H9 (cell line): ENCODE data around the gene TEX26. TPM values are rescaled to one million over a fixed set of nuclear protein-coding genes. Genes with fewer than 3 reads are reported as not detected.

Experiments
- DNase-seq: peaks from one replicate; pipeline ENCODE4 v3.0.0-alpha.2; 2017
- H2AFZ ChIP-seq: one replicate; pipeline ENCODE4 v1.6.1; 2013; ENCODE audit warnings: mild to moderate bottlenecking, low read length, control low read depth, moderate library complexity
- H2AK5ac ChIP-seq: 2 replicates; pipeline ENCODE4 v1.6.1; 2013; ENCODE audit warnings: low read length, control low read depth, mixed read lengths; ENCODE audit not compliant: insufficient read length
- H2BK120ac ChIP-seq: one replicate; pipeline ENCODE4 v1.6.1; 2013; ENCODE audit warnings: low read depth, mild to moderate bottlenecking, low read length, control low read depth, inconsistent platforms; ENCODE audit not compliant: poor library complexity, severe bottlenecking
- H2BK12ac ChIP-seq: 2 replicates; pipeline ENCODE4 v1.6.1; 2013; ENCODE audit warnings: low read length, control low read depth, mixed read lengths, low read depth; ENCODE audit not compliant: insufficient read length
- H2BK15ac ChIP-seq: 2 replicates; pipeline ENCODE4 v1.6.1; 2013; ENCODE audit warnings: low read depth, low read length, control low read depth
- H2BK20ac ChIP-seq: one replicate; pipeline ENCODE4 v1.6.1; 2013; ENCODE audit warnings: low read depth, mild to moderate bottlenecking, low read length, control low read depth, inconsistent platforms; ENCODE audit not compliant: poor library complexity, severe bottlenecking
- H2BK5ac ChIP-seq: 2 replicates; pipeline ENCODE4 v1.6.1; 2013; ENCODE audit warnings: low read length, control low read depth, mixed read lengths; ENCODE audit not compliant: insufficient read length
- H3K14ac ChIP-seq: 2 replicates; pipeline ENCODE4 v1.6.1; 2013; ENCODE audit warnings: low read length, control low read depth; ENCODE audit not compliant: insufficient read depth
- H3K18ac ChIP-seq: 2 replicates; pipeline ENCODE4 v1.6.1; 2013; ENCODE audit warnings: low read depth, mild to moderate bottlenecking, mixed read lengths, low read length, control low read depth; ENCODE audit not compliant: insufficient read length
- H3K23ac ChIP-seq: 2 replicates; pipeline ENCODE4 v1.6.1; 2013; ENCODE audit warnings: low read length, control low read depth, mixed read lengths, low read depth; ENCODE audit not compliant: insufficient read length
- H3K23me2 ChIP-seq: 2 replicates; pipeline ENCODE4 v1.6.1; 2013; ENCODE audit warnings: low read depth, mild to moderate bottlenecking, mixed read lengths, low read length, control low read depth; ENCODE audit not compliant: insufficient read length, poor library complexity, severe bottlenecking
- H3K27ac ChIP-seq: 2 replicates; pipeline ENCODE4 v1.5.1; 2013; ENCODE audit warnings: low read length, control low read depth, mixed read lengths, low read depth; ENCODE audit not compliant: insufficient read length
- H3K27me3 ChIP-seq: 2 replicates; pipeline ENCODE4 v1.6.1; 2013; ENCODE audit warnings: low read length, control low read depth, inconsistent platforms; ENCODE audit not compliant: insufficient read depth
- H3K4ac ChIP-seq: 2 replicates; pipeline ENCODE4 v1.6.1; 2013; ENCODE audit warnings: low read depth, mild to moderate bottlenecking, control low read depth, inconsistent platforms, low read length, moderate library complexity
- H3K4me1 ChIP-seq: 2 replicates; pipeline ENCODE4 v1.6.1; 2013; ENCODE audit warnings: low read length, control low read depth, inconsistent platforms; ENCODE audit not compliant: insufficient read depth
- H3K4me2 ChIP-seq: 2 replicates; pipeline ENCODE4 v1.6.1; 2013; ENCODE audit warnings: low read length, control low read depth, mixed read lengths; ENCODE audit not compliant: insufficient read length, insufficient read depth
- H3K56ac ChIP-seq: 2 replicates; pipeline ENCODE4 v1.6.1; 2013; ENCODE audit warnings: low read depth, mild to moderate bottlenecking, mixed read lengths, low read length, control low read depth; ENCODE audit not compliant: insufficient read length
- H3K79me1 ChIP-seq: 2 replicates; pipeline ENCODE4 v1.6.1; 2013; ENCODE audit warnings: low read depth, mild to moderate bottlenecking, moderate library complexity, low read length, control low read depth, inconsistent platforms; ENCODE audit not compliant: insufficient read depth, poor library complexity, severe bottlenecking
- H3K79me2 ChIP-seq: 2 replicates; pipeline ENCODE4 v1.6.1; 2013; ENCODE audit warnings: low read length, control low read depth, inconsistent platforms; ENCODE audit not compliant: insufficient read depth
- H3K9ac ChIP-seq: 2 replicates; pipeline ENCODE4 v1.6.1; 2013; ENCODE audit warnings: low read length, control low read depth, mixed read lengths; ENCODE audit not compliant: insufficient read length; ENCODE audit errors: extremely low read depth
- H3K9me3 ChIP-seq: one replicate; pipeline ENCODE4 v1.6.1; 2013; ENCODE audit warnings: low read depth, low read length, inconsistent platforms; ENCODE audit not compliant: control insufficient read depth
- H3T11ph ChIP-seq: one replicate; pipeline ENCODE4 v1.6.1; 2013; ENCODE audit warnings: mild to moderate bottlenecking, low read length, control low read depth, inconsistent platforms
- H4K20me1 ChIP-seq: one replicate; pipeline ENCODE4 v1.6.1; 2013; ENCODE audit not compliant: control insufficient read depth, insufficient read length, insufficient read depth
- H4K5ac ChIP-seq: 2 replicates; pipeline ENCODE4 v1.6.1; 2013; ENCODE audit warnings: low read depth, mild to moderate bottlenecking, mixed read lengths, low read length, control low read depth; ENCODE audit not compliant: insufficient read length
- H4K8ac ChIP-seq: replicated peaks from 2 replicates; pipeline ENCODE4 v1.6.1; 2013; ENCODE audit warnings: low read length, control low read depth, mixed read lengths, low read depth; ENCODE audit not compliant: insufficient read length
- H4K91ac ChIP-seq: 2 replicates; pipeline ENCODE4 v1.6.1; 2013; ENCODE audit warnings: low read depth, mild to moderate bottlenecking, moderate library complexity, mixed read lengths, low read length, control low read depth; ENCODE audit not compliant: insufficient read length
- H3K27ac Mint-ChIP-seq, 3 experiments: 2 replicates in 2 of 3; 3 replicates in 1 of 3; pipeline ENCODE4 v1.8.0; 2020 to 2021; ENCODE audit warnings: mixed read lengths in 3 of 3, mild to moderate bottlenecking in 1 of 3, moderate library complexity in 1 of 3
- H3K27me3 Mint-ChIP-seq: 2 replicates; pipeline ENCODE4 v1.8.0; 2021; ENCODE audit warnings: low read depth, mild to moderate bottlenecking, moderate library complexity, mixed read lengths
- H3K36me3 Mint-ChIP-seq, 3 experiments: 2 replicates in 2 of 3; 3 replicates in 1 of 3; pipeline ENCODE4 v1.8.0; 2020 to 2021; ENCODE audit warnings: low read depth in 3 of 3, mixed read lengths in 3 of 3; ENCODE audit not compliant: insufficient read depth in 1 of 3
- H3K4me1 Mint-ChIP-seq, 2 experiments: 2 replicates each; pipeline ENCODE4 v1.8.0; 2020; ENCODE audit warnings: mixed read lengths in 2 of 2
- H3K4me3 Mint-ChIP-seq, 2 experiments: 2 replicates in 1 of 2; 3 replicates in 1 of 2; pipeline ENCODE4 v1.8.0; 2020 to 2021; ENCODE audit warnings: mild to moderate bottlenecking in 2 of 2, mixed read lengths in 2 of 2, moderate library complexity in 1 of 2
- H3K9me3 Mint-ChIP-seq, 2 experiments: 2 replicates in 1 of 2; 3 replicates in 1 of 2; pipeline ENCODE4 v1.8.0; 2020; ENCODE audit warnings: mild to moderate bottlenecking in 2 of 2, mixed read lengths in 2 of 2, moderate library complexity in 1 of 2
- CTCF ChIP-seq: fragments of 200-600 bp; sonication (generic); conservative IDR thresholded peaks from 3 replicates; pipeline ENCODE4 v1.8.0; 2021; ENCODE audit warnings: antibody characterized with exemption, mild to moderate bottlenecking
- WGBS: extraction: QIAGEN DNeasy Blood & Tissue Kit; methylation state at CpG from one replicate; pipeline ENCODE4 v1.1.7; 2013; ENCODE audit warnings: missing lambda C conversion rate, low lambda C conversion rate, mixed read lengths; ENCODE audit not compliant: insufficient read length; ENCODE audit errors: extremely low coverage; 5-methylcytosine and 5-hydroxymethylcytosine counted together
- total RNA-seq: library from RNA; stranded (reverse); gene quantifications from 2 replicates; pipeline ENCODE4 v1.2.1, GENCODE V29; 2021

Gene TEX26
- total RNA-seq, 1 experiment from 2014 or later: not detected

GRCh38 chr13:31007417-31007816, 75.0 kb downstream of the TEX26 start:
- H3K27me3 ChIP-seq: no peaks in the 10 kb centered on the region
- H3K23me2 ChIP-seq: no peaks in the 10 kb centered on the region
- H4K5ac ChIP-seq: no peak overlapping the region
- H3K9me3 ChIP-seq: no peaks in the 10 kb centered on the region
- Mint-ChIP-seq H3K27me3 (no peaks in the 10 kb centered on the region), H3K9me3 (no peaks in the 10 kb centered on the region), H3K27ac (no peak overlapping the region), H3K4me3 (no peak overlapping the region), H3K4me1 (peaks cover 20 to 21% of the 10 kb centered on the region in 2 experiments), H3K36me3 (no peaks in the 10 kb centered on the region)
- no peak overlapping the region for H4K91ac ChIP-seq
- H2BK12ac ChIP-seq: no peak overlapping the region
- no peak overlapping the region for H2AFZ ChIP-seq
- no peak overlapping the region for H3K27ac ChIP-seq
- WGBS: no CpG with 5 or more reads among the region's 4 CpGs
- TF ChIP-seq CTCF: no peak
- no peak overlapping the region for H3K9ac ChIP-seq
- H2BK120ac ChIP-seq: no peak overlapping the region
- no peak overlapping the region for H2BK20ac ChIP-seq
- no peaks in the 10 kb centered on the region for H3K79me1 ChIP-seq
- H2AK5ac ChIP-seq: no peak overlapping the region
- no peaks in the 10 kb centered on the region for H3K4me1 ChIP-seq
- no peak overlapping the region for H3K4ac ChIP-seq
- no peak for DNase-seq
- H3K79me2 ChIP-seq: no peaks in the 10 kb centered on the region
- no peak overlapping the region for H3K56ac ChIP-seq
- H4K8ac ChIP-seq: no peak overlapping the region
- no peaks in the 10 kb centered on the region for H4K20me1 ChIP-seq
- no peak overlapping the region for H3K23ac ChIP-seq
- H3K14ac ChIP-seq: no peak overlapping the region
- H3K4me2 ChIP-seq: no peak overlapping the region
- no peak overlapping the region for H3T11ph ChIP-seq
- H3K18ac ChIP-seq: no peak overlapping the region
- H2BK5ac ChIP-seq: no peak overlapping the region
- no peak overlapping the region for H2BK15ac ChIP-seq
